ENCODE measurements around the gene DNAJC4.

DNA sequence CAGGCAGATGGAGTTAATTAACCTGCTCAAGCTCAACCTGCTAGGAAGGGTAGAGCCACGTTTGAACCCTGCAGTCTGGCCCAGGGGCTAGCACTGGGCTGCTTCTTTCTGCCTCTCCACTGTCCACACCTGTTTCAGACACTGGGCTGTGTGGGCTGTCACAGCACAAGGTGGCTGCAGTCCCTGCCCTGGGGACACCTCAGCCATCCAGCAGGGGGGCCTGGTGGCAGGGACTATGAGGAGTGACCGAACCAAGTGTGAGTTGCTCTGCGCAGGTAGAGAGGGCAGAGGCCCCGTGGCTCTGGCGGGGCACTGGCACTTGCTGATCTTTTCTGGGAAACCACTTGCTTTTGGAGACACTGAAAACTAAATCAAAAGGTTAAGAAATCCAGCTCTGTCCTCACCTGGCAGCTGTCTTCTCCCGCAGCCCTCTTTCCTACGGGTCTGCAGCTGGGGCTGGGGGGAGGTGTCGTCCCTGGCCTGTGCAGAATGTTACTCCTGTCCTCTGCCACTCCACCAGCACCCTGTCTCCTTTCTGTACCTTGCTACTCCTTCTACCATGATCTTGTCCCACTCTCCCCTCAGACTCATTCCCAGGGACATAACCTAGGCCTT lies 48.3 kb downstream of the DNAJC4 start:
- TF ChIP-seq, protein P1, sequence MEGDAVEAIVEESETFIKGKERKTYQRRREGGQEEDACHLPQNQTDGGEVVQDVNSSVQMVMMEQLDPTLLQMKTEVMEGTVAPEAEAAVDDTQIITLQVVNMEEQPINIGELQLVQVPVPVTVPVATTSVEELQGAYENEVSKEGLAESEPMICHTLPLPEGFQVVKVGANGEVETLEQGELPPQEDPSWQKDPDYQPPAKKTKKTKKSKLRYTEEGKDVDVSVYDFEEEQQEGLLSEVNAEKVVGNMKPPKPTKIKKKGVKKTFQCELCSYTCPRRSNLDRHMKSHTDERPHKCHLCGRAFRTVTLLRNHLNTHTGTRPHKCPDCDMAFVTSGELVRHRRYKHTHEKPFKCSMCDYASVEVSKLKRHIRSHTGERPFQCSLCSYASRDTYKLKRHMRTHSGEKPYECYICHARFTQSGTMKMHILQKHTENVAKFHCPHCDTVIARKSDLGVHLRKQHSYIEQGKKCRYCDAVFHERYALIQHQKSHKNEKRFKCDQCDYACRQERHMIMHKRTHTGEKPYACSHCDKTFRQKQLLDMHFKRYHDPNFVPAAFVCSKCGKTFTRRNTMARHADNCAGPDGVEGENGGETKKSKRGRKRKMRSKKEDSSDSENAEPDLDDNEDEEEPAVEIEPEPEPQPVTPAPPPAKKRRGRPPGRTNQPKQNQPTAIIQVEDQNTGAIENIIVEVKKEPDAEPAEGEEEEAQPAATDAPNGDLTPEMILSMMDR (conservative IDR thresholded peaks at IDR 0.05; ENCODE audit: low read length), result no peak
- no peak for TF ChIP-seq EZH2phosphoT487 (IDR thresholded peaks at IDR 0.05; ENCODE audit: borderline replicate concordance)
